Measurements from ENCODE around the gene FABP6. TPM values are rescaled to one million over a fixed set of nuclear protein-coding genes. Genes with fewer than 3 reads are reported as not detected.

The FABP6 gene, protein sequence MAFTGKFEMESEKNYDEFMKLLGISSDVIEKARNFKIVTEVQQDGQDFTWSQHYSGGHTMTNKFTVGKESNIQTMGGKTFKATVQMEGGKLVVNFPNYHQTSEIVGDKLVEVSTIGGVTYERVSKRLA
- 0.77 TPM in 1 of 2 replicates, not detected in the other for total RNA-seq

DNA sequence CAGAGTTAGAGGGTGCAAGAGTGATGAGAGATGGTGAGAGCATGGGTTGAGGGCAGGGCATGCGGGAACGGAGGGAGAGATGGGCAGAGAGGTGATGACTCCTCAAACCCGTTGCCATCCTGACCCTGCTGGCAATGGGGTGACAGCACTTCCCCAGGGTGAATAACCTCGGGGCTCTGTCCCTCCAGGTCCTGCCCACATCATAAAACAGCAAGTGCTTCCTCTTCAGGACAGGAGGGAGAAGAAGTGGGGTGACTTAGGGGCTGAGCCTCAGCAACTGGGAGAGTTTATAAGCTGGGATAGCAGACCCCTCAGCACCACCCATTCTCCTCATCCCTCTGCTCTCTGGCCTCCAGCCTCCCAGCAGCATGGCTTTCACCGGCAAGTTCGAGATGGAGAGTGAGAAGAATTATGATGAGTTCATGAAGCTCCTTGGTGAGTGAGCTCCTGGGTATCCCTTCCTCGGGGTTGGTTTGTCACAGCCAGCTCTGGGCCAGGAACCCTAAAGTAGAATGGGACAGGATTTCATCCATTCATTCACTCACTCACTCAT is at the start of gene FABP6:
Gene FABP6, plus strand, starts transcription at position 317 of the 553 bp plus-strand sequence. Its CDS starts 52 bp downstream, at position 369.
- Histone ChIP-seq H3K36me3 (ENCODE audit: control insufficient read depth, insufficient read depth, low read length) (no peaks in the 10 kb centered on the region), H3K4me3 (ENCODE audit: low read depth, low read length) (no peak within 1 kb of the TSS), H3K27me3 (ENCODE audit: control insufficient read depth, insufficient read depth, low read length) (no peaks in the 10 kb centered on the region)
- DNase-seq (ENCODE audit: low read depth) (no peak), FAIRE-seq (no peak)
- TF ChIP-seq, protein P1, sequence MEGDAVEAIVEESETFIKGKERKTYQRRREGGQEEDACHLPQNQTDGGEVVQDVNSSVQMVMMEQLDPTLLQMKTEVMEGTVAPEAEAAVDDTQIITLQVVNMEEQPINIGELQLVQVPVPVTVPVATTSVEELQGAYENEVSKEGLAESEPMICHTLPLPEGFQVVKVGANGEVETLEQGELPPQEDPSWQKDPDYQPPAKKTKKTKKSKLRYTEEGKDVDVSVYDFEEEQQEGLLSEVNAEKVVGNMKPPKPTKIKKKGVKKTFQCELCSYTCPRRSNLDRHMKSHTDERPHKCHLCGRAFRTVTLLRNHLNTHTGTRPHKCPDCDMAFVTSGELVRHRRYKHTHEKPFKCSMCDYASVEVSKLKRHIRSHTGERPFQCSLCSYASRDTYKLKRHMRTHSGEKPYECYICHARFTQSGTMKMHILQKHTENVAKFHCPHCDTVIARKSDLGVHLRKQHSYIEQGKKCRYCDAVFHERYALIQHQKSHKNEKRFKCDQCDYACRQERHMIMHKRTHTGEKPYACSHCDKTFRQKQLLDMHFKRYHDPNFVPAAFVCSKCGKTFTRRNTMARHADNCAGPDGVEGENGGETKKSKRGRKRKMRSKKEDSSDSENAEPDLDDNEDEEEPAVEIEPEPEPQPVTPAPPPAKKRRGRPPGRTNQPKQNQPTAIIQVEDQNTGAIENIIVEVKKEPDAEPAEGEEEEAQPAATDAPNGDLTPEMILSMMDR (IDR thresholded peaks at IDR 0.05; ENCODE audit: insufficient read depth, low read length, severe bottlenecking), result no peak

DNA sequence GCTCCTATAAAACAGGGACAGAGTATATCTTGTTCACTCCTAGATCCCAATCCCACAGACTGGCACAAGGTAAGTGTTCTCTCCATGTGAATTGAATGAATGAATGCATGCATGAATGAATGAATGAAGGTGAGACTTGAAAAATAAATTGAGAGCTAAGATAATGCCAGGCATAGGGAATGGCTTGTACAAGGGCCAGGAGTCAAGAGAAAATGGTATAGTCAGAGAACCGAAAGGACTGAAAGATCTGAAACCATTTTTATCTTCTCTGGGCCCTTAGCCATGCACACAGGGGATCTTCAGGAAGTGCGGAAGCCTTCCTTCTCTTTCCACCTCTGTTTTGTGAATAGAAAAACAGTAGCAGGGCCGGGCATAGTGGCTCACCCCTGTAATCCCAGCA is 48.4 kb upstream of the FABP6 start:
- DNase-seq (ENCODE audit: low read depth) (no peak), FAIRE-seq (no peak)
- Histone ChIP-seq H3K36me3 (ENCODE audit: control insufficient read depth, insufficient read depth, low read length) (no peaks in the 10 kb centered on the region), H3K4me3 (ENCODE audit: low read depth, low read length) (no peak overlapping the region), H3K27me3 (ENCODE audit: control insufficient read depth, insufficient read depth, low read length) (no peaks in the 10 kb centered on the region)
- TF ChIP-seq, protein P1 (IDR thresholded peaks at IDR 0.05; ENCODE audit: insufficient read depth, low read length, severe bottlenecking), result no peak

DNA sequence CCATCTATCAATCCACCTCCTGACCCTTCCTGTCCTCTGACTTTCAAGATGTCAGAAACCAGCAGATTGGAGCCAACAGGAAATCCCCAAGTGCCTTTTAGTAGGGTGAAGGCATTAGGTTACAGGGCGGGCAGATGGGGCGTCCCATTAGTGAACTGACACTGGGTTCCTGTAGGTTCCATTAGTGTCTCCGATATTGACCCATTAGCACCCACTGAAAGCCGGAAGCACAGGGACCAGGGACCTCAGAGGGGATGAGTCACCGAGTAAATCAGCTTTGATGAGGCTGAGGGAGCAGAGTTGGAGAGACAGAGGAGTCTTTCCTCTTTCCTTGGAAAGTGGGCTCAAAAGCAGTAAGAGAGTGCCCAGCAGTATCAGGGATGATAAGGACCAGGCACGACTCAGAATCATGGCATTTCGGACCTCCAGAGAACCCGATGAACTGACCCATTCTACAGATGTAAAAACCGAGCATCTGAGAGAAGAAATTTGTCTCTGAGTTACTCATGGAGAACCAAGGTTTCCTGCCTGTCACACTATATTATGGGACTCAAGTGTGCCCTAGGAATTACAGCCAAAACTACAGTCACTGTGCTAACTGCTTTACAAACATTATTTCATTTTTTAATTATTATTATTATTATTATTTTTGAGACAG is 47.2 kb upstream of the FABP6 start:
- DNase-seq (ENCODE audit: low read depth), result peak; percentile 31
- TF ChIP-seq, protein P1 (IDR thresholded peaks at IDR 0.05; ENCODE audit: insufficient read depth, low read length, severe bottlenecking), result no peak

DNA sequence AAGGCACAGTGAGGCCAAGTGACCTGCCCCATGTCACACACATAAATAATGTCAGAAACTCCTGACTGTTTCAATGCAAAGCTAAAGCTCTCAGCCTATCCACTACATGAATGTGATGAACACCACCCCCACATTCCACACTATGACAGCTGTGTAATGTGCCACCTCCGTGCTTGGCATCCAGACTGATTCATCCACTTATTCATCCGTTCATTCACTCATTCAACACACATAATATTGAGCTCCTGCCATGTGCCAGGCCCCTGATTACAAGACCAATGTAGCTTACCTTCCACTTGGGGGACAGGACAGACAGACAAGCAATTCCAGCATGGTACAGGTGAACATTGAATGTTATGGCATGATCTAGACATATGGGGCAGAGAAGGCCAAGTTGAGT is 46.2 kb upstream of the FABP6 start:
- TF ChIP-seq, protein P1 (IDR thresholded peaks at IDR 0.05; ENCODE audit: insufficient read depth, low read length, severe bottlenecking), result no peak
- Histone ChIP-seq H3K27me3 (ENCODE audit: control insufficient read depth, insufficient read depth, low read length) (no peaks in the 10 kb centered on the region), H3K36me3 (ENCODE audit: control insufficient read depth, insufficient read depth, low read length) (no peaks in the 10 kb centered on the region), H3K4me3 (ENCODE audit: low read depth, low read length) (no peak overlapping the region)
- DNase-seq (ENCODE audit: low read depth) (peak; percentile 88), FAIRE-seq (no peak)

More for the DNA sequence above, 47.2 kb upstream of the FABP6 start:
- Histone ChIP-seq H3K4me3 (ENCODE audit: low read depth, low read length) (no peak overlapping the region), H3K27me3 (ENCODE audit: control insufficient read depth, insufficient read depth, low read length) (no peaks in the 10 kb centered on the region), H3K36me3 (ENCODE audit: control insufficient read depth, insufficient read depth, low read length) (no peaks in the 10 kb centered on the region)
- peak; percentile 32 for FAIRE-seq

DNA sequence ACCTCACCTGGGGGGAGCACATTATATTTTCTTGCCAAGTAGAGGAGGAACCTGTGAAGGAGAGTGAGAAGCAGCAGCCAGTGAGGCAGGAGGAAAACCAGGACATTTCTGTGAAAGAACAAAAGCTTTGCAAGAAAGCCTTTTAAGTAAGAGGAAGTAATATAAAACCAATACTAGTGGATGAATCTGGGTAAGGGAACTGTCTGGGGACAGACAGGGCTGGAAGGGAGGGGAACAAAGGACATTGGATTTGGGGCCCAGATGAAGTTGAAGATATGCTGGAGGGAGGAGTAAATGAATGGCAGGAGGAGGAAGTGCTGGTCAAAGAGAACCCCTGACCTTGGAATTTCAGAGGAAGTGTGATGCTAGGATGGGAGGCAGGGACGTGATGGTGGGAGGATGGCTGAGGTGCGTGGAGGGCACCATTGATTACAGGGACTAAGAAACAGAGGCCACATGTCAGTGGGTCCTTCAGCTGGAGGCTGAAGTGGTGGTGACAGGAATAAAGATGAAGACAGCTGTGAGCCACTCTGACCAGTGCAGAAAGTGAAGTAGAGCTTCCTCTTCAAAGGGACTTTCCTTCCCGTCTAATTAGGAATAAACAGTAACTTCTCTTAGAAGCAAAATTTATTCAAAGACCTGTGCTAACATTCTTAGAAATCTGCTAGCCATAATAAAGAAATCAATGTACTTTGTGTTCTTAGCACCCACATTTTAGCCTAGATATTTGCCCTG is 43.5 kb upstream of the FABP6 start:
- TF ChIP-seq, protein P1 (IDR thresholded peaks at IDR 0.05; ENCODE audit: insufficient read depth, low read length, severe bottlenecking), result no peak
- Histone ChIP-seq H3K4me3 (ENCODE audit: low read depth, low read length) (no peak overlapping the region), H3K36me3 (ENCODE audit: control insufficient read depth, insufficient read depth, low read length) (no peaks in the 10 kb centered on the region), H3K27me3 (ENCODE audit: control insufficient read depth, insufficient read depth, low read length) (no peaks in the 10 kb centered on the region)
- DNase-seq (ENCODE audit: low read depth), result no peak
- FAIRE-seq, result no peak
